ENCODE measurements around the gene RUVBL1.

GRCh38 chr3:128080323-128081080 is 43.1 kb downstream of the RUVBL1 start:
- TF ChIP-seq, protein P1, sequence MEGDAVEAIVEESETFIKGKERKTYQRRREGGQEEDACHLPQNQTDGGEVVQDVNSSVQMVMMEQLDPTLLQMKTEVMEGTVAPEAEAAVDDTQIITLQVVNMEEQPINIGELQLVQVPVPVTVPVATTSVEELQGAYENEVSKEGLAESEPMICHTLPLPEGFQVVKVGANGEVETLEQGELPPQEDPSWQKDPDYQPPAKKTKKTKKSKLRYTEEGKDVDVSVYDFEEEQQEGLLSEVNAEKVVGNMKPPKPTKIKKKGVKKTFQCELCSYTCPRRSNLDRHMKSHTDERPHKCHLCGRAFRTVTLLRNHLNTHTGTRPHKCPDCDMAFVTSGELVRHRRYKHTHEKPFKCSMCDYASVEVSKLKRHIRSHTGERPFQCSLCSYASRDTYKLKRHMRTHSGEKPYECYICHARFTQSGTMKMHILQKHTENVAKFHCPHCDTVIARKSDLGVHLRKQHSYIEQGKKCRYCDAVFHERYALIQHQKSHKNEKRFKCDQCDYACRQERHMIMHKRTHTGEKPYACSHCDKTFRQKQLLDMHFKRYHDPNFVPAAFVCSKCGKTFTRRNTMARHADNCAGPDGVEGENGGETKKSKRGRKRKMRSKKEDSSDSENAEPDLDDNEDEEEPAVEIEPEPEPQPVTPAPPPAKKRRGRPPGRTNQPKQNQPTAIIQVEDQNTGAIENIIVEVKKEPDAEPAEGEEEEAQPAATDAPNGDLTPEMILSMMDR (IDR thresholded peaks at IDR 0.05; ENCODE audit: poor library complexity) = no peak
- no peak for TF ChIP-seq EZH2 (IDR thresholded peaks at IDR 0.05; ENCODE audit: borderline replicate concordance)
- no peak for TF ChIP-seq EZH2phosphoT487 (IDR thresholded peaks at IDR 0.05; ENCODE audit: low read depth, severe bottlenecking, unreplicated experiment)

Measured in hepatocyte (in vitro differentiated cells).